ENCODE data around the gene CHCHD3. TPM values are rescaled to one million over a fixed set of nuclear protein-coding genes. Genes with fewer than 3 reads are reported as not detected.

CHCHD3 gene
- total RNA-seq, 2 donors from 2014 or later, result 88.3 to 154 TPM

GRCh38 chr7:132790104-132790503, 291.8 kb downstream of the CHCHD3 start:
- DNase-seq (ENCODE audit: low spot score), result no peak
- no peak overlapping the region for H3K4me3 ChIP-seq
- no peaks in the 10 kb centered on the region for H3K36me3 ChIP-seq
- H3K9me3 ChIP-seq, result no peaks in the 10 kb centered on the region
- no peak overlapping the region for H3K27ac ChIP-seq
- peaks cover 0 to 12% of the 10 kb centered on the region in 2 donors for H3K4me1 ChIP-seq
- no peaks in the 10 kb centered on the region for H3K27me3 ChIP-seq
- no peak for TF ChIP-seq CTCF (IDR thresholded peaks at IDR 0.05)

- no peak for TF ChIP-seq CTCF (IDR thresholded peaks at IDR 0.05)
- no peak for DNase-seq (ENCODE audit: low spot score)
- Histone ChIP-seq H3K36me3 (no peaks in the 10 kb centered on the region), H3K27ac (no peak overlapping the region), H3K27me3 (no peaks in the 10 kb centered on the region), H3K4me3 (no peak overlapping the region), H3K9me3 (no peaks in the 10 kb centered on the region), H3K4me1 (peaks cover 0 to 12% of the 10 kb centered on the region in 2 donors)
These were observed 292.6 kb downstream of the CHCHD3 start for GRCh38 chr7:132789281-132789680.

- TF ChIP-seq CTCF (IDR thresholded peaks at IDR 0.05), result no peak
- no peaks in the 10 kb centered on the region for H3K36me3 ChIP-seq
- no peak for DNase-seq (ENCODE audit: low spot score)
- H3K27me3 ChIP-seq, result no peaks in the 10 kb centered on the region
- H3K9me3 ChIP-seq, result no peaks in the 10 kb centered on the region
- no peak overlapping the region for H3K27ac ChIP-seq
- no peaks in the 10 kb centered on the region for H3K4me1 ChIP-seq
- no peak overlapping the region for H3K4me3 ChIP-seq
These were observed 296.0 kb downstream of the CHCHD3 start for GRCh38 chr7:132785870-132786269.

DNA sequence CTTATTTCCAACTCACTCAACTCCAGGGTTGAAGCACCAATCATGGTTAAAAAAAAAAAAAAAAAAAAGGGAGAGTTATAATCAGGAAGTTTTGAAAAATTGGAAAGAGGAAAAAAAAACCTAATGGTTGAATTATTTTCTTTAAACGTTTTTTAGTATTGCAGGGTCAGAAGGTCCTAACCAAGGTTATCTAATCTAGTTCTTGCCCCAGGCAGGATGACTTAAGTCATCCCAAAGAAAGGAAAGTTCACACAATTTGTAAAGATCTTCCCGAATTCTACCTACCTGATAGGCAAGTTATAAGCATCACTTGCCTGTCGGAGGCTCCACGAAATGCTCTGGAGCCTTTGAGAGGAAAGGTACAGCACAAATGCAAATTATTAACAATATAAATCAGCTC, 297.5 kb downstream of the CHCHD3 start:
- Histone ChIP-seq H3K27me3 (no peaks in the 10 kb centered on the region), H3K36me3 (no peaks in the 10 kb centered on the region), H3K27ac (no peak overlapping the region), H3K9me3 (no peaks in the 10 kb centered on the region), H3K4me3 (no peak overlapping the region), H3K4me1 (no peaks in the 10 kb centered on the region)
- TF ChIP-seq CTCF (IDR thresholded peaks at IDR 0.05), result no peak
- no peak for DNase-seq (ENCODE audit: low spot score)

GRCh38 chr7:132783824-132784223, 298.1 kb downstream of the CHCHD3 start:
- no peaks in the 10 kb centered on the region for H3K36me3 ChIP-seq
- H3K4me1 ChIP-seq, result no peaks in the 10 kb centered on the region
- H3K27me3 ChIP-seq, result no peaks in the 10 kb centered on the region
- no peaks in the 10 kb centered on the region for H3K9me3 ChIP-seq
- H3K4me3 ChIP-seq, result no peak overlapping the region
- TF ChIP-seq CTCF (IDR thresholded peaks at IDR 0.05), result no peak
- H3K27ac ChIP-seq, result no peak overlapping the region
- no peak for DNase-seq (ENCODE audit: low spot score)
